Measurements from ENCODE around the gene MAGI2.

The MAGI2 gene

GRCh38 chr7:79302293-79302692, 151.2 kb downstream of the MAGI2 start:
- no peak for DNase-seq (ENCODE audit: low read depth in 2 of 2)

GRCh38 chr7:79301419-79301818, 152.0 kb downstream of the MAGI2 start:
- no peak for DNase-seq (ENCODE audit: low read depth in 2 of 2)

- DNase-seq (ENCODE audit: low read depth in 2 of 2): no peak
Measured at GRCh38 chr7:79300573-79300972, 152.9 kb downstream of the MAGI2 start.

- DNase-seq (ENCODE audit: low read depth in 2 of 2): no peak
Measured at GRCh38 chr7:79298145-79298760, 155.2 kb downstream of the MAGI2 start.

GRCh38 chr7:79296553-79297320, 156.7 kb downstream of the MAGI2 start:
- no peak for DNase-seq (ENCODE audit: low read depth in 2 of 2)

- no peak for DNase-seq (ENCODE audit: low read depth in 2 of 2)
Measured at GRCh38 chr7:79293655-79294142, 159.8 kb downstream of the MAGI2 start.

- DNase-seq (ENCODE audit: low read depth in 2 of 2): no peak
Measured at GRCh38 chr7:79292834-79293233, 160.6 kb downstream of the MAGI2 start.

- no peak for DNase-seq (ENCODE audit: low read depth in 2 of 2)
Measured at GRCh38 chr7:79291498-79291865, 162.0 kb downstream of the MAGI2 start.

- DNase-seq (ENCODE audit: low read depth in 2 of 2): no peak
Measured at GRCh38 chr7:79290841-79291497, 162.5 kb downstream of the MAGI2 start.

- DNase-seq (ENCODE audit: low read depth in 2 of 2): no peak
Measured at GRCh38 chr7:79290398-79290797, 163.1 kb downstream of the MAGI2 start.

GRCh38 chr7:79288655-79289054, 164.8 kb downstream of the MAGI2 start:
- no peak for DNase-seq (ENCODE audit: low read depth in 2 of 2)

- DNase-seq (ENCODE audit: low read depth in 2 of 2): no peak
Measured at GRCh38 chr7:79287981-79288380, 165.5 kb downstream of the MAGI2 start.

- no peak for DNase-seq (ENCODE audit: low read depth in 2 of 2)
Measured at GRCh38 chr7:79286181-79286580, 167.3 kb downstream of the MAGI2 start.

GRCh38 chr7:79285756-79286155, 167.7 kb downstream of the MAGI2 start:
- no peak for DNase-seq (ENCODE audit: low read depth in 2 of 2)

- DNase-seq (ENCODE audit: low read depth in 2 of 2): no peak
Measured at GRCh38 chr7:79284211-79284610, 169.3 kb downstream of the MAGI2 start.

GRCh38 chr7:79282882-79283602, 170.4 kb downstream of the MAGI2 start:
- DNase-seq (ENCODE audit: low read depth in 2 of 2): peak; percentile 92

GRCh38 chr7:79282070-79282694, 171.3 kb downstream of the MAGI2 start:
- DNase-seq (ENCODE audit: low read depth in 2 of 2): peak; percentile 77 to 80

GRCh38 chr7:79281426-79281825, 172.0 kb downstream of the MAGI2 start:
- no peak for DNase-seq (ENCODE audit: low read depth in 2 of 2)

- DNase-seq (ENCODE audit: low read depth in 2 of 2): no peak
Measured at GRCh38 chr7:79272938-79273337, 180.5 kb downstream of the MAGI2 start.

GRCh38 chr7:79272066-79272669, 181.3 kb downstream of the MAGI2 start:
- DNase-seq (ENCODE audit: low read depth in 2 of 2): peak in 1 of 2 experiments; percentile 39

GRCh38 chr7:79268730-79269129, 184.7 kb downstream of the MAGI2 start:
- DNase-seq (ENCODE audit: low read depth in 2 of 2): no peak
